Measurements from ENCODE around the gene GALNT2.
A peak's percentile ranks its signal among the peaks of the same experiment; 100 is the strongest.

GALNT2 gene

GRCh38 chr1:230052018-230052417 lies 15.0 kb upstream of the GALNT2 start:
- no peak for DNase-seq

- no peak for DNase-seq
These were observed 14.4 kb upstream of the GALNT2 start for GRCh38 chr1:230052665-230053064.

GRCh38 chr1:230054092-230054749 lies 12.8 kb upstream of the GALNT2 start:
- DNase-seq, result no peak

GRCh38 chr1:230056098-230056497 lies 10.9 kb upstream of the GALNT2 start:
- DNase-seq, result no peak

GRCh38 chr1:230057100-230057499 lies 9.9 kb upstream of the GALNT2 start:
- DNase-seq, result no peak

- DNase-seq, result no peak
These were observed 9.1 kb upstream of the GALNT2 start for GRCh38 chr1:230057681-230058565.

- no peak for DNase-seq
These were observed 8.4 kb upstream of the GALNT2 start for GRCh38 chr1:230058626-230059025.

- no peak for DNase-seq
These were observed 5.2 kb upstream of the GALNT2 start for GRCh38 chr1:230061801-230062200.

- DNase-seq, result no peak
These were observed 4.5 kb upstream of the GALNT2 start for GRCh38 chr1:230062521-230062920.

- no peak for DNase-seq
These were observed 2.8 kb upstream of the GALNT2 start for GRCh38 chr1:230064283-230064682.

- no peak for DNase-seq
These were observed 1.9 kb upstream of the GALNT2 start for GRCh38 chr1:230065161-230065560.

GRCh38 chr1:230065571-230065970 lies 1.5 kb upstream of the GALNT2 start:
- no peak for DNase-seq

- DNase-seq, result no peak
These were observed 1.0 kb upstream of the GALNT2 start for GRCh38 chr1:230066031-230066430.

GRCh38 chr1:230067419-230067870 lies 407 bp downstream of the GALNT2 start:
- no peak for DNase-seq

- DNase-seq, result no peak
These were observed 1.0 kb downstream of the GALNT2 start for GRCh38 chr1:230067871-230068620.

- DNase-seq, result no peak
These were observed 1.5 kb downstream of the GALNT2 start for GRCh38 chr1:230068621-230068873.

GRCh38 chr1:230068952-230069684 lies 2.1 kb downstream of the GALNT2 start:
- DNase-seq, result peak; percentile 22

- DNase-seq, result no peak
These were observed 2.8 kb downstream of the GALNT2 start for GRCh38 chr1:230069796-230070195.

GRCh38 chr1:230070321-230071208 lies 3.5 kb downstream of the GALNT2 start:
- DNase-seq, result no peak

- no peak for DNase-seq
These were observed 4.3 kb downstream of the GALNT2 start for GRCh38 chr1:230071316-230071715.

GRCh38 chr1:230072296-230072695 lies 5.3 kb downstream of the GALNT2 start:
- peak; percentile 62 for DNase-seq

- no peak for DNase-seq
These were observed 5.8 kb downstream of the GALNT2 start for GRCh38 chr1:230072866-230073265.
